ENCODE measurements around the gene NEURL1B.

NEURL1B gene

GRCh38 chr5:172610643-172611042 lies 30.4 kb upstream of the NEURL1B start:
- DNase-seq (ENCODE audit: low read depth in 2 of 2): no peak

GRCh38 chr5:172611913-172612312 lies 29.1 kb upstream of the NEURL1B start:
- DNase-seq (ENCODE audit: low read depth in 2 of 2): no peak

DNA sequence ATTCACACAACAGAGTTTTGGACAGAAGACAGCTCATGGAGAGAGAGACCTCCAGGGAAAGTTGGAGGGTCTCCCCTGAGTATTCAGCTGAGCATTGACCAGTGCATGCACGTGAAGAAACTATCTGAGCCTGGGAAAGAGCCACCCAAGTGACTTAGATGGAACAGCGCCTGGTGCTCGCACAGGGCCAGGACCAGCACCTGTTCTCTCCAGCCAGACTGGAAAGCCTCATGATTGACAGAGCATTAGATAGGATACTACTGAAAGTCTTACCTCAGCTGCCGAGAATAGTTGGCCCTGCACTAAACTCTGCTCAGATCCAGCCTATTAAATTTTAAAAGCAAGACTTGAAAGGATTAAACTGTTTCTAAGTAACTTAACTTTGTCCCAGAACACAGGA lies 28.3 kb upstream of the NEURL1B start:
- no peak for DNase-seq (ENCODE audit: low read depth in 2 of 2)

- DNase-seq (ENCODE audit: low read depth in 2 of 2): no peak
These were observed 24.9 kb upstream of the NEURL1B start for GRCh38 chr5:172616136-172616535.

DNA sequence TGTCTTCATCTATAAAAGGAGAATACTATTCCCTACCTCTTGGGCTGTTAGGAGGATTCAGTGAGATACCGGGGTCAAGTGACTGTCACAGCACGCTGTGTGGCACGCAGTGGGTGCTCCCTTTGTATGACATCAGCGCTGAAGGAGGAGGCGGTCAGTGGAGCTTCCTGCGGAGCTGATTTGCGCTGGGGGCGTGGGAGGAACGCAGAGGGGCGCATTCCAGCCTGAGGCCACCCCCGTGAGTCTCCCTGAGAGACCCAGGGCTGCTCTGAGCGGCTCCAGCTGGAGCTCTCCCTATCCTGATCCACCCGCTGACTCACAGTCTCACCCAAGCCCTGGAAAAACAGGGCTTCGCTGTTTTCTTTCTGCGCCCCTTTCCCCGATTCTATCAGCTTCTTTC lies 24.3 kb upstream of the NEURL1B start:
- DNase-seq (ENCODE audit: low read depth in 2 of 2): no peak

GRCh38 chr5:172617817-172618216 lies 23.2 kb upstream of the NEURL1B start:
- DNase-seq (ENCODE audit: low read depth in 2 of 2): no peak

- no peak for DNase-seq (ENCODE audit: low read depth in 2 of 2)
These were observed 22.3 kb upstream of the NEURL1B start for GRCh38 chr5:172618574-172619365.

DNA sequence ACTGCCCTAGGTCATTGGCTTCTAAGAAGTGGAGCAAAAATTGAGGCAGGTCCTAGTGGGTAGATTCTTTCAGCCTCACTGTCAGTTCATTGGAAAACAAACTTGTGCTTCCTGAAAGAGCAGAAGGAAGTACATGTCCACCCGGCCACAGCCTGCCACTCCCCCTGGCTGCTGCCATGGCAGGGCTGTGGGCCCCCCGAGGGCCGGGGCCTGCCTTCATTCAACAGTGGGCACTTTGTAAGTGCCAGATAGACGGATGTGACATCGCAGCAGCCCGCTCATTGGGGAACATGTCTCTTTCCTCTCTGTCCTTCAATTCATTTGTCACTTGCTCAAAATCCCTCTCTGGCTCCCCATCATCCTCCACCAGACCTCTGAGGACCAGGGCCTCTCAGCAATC lies 20.6 kb upstream of the NEURL1B start:
- DNase-seq (ENCODE audit: low read depth in 2 of 2): no peak

- no peak for DNase-seq (ENCODE audit: low read depth in 2 of 2)
These were observed 18.7 kb upstream of the NEURL1B start for GRCh38 chr5:172622091-172623046.

DNA sequence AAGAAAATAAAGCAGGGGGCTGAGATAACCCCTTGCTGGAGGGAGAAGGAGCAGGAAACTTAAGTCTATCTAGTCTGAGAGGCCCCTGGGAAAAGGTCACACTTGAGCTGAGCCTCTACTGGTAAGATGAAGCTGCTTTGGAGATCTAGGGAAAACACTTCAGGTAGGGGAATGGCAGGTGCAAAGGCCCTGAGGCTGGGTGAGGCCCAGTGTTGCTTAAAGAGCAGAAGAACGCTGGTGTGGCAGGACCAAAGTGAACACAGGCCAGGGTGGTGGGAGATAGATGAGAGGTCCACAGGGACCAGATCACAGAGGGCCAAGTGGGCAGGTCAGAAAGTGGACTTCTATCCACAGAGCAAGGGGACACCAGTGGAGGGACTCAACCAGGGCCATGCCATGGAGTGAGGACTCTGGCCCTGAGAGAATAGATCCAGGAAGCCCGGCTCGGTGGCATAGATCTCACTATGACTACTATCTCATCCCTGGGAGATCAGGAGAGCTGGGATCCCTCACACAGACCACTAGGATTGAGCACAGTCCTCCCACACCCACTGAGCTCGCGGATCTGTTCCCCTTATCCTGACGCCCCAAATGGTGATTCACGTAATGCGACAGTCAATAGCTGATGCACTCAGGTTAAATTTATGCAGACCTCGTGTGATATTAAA lies 17.6 kb upstream of the NEURL1B start:
- DNase-seq (ENCODE audit: low read depth in 2 of 2): no peak

DNA sequence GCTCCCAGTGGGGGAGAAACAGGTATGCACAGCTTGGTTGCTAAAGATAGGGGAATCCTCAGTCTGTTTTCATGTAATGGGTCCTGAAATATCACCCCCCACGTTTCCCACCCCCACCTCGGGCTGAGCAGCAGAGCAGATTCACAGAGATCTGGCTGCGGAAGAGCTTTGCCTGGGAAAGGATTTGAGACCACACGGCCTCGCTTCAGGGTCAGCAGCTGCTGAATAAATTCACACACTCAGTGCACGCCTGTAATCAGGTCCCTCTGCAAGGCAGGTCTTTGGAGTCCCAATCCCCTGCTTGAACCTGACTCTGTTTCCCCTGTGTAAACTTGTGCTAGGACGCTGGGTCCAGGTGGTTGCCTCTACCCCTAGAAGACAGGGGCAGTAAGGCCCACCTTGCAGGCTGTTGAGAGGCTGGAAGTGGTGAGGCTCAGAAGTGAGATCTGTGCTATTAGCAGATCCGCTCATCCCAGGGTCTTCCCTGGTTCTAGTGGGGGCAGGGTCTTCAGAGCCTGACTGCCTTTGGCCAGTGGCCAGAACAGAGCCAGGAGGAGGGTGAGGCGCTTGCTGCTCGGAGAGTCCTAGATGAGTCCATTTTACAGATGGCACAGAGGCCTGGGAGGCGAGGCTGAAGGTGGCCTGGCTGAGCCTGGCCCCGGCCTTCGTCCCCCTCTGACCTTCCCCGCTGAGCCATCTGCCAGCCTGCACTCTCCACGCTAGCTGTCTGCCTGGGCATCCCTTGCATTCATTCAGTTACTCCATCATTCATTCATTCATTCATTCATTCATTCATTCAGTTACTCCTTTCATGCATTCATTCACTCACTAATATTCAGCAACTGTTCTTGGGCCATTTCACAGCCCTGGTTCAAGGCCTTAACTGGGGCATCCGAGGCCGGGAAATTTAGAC lies 16.7 kb upstream of the NEURL1B start:
- DNase-seq (ENCODE audit: low read depth in 2 of 2): no peak

DNA sequence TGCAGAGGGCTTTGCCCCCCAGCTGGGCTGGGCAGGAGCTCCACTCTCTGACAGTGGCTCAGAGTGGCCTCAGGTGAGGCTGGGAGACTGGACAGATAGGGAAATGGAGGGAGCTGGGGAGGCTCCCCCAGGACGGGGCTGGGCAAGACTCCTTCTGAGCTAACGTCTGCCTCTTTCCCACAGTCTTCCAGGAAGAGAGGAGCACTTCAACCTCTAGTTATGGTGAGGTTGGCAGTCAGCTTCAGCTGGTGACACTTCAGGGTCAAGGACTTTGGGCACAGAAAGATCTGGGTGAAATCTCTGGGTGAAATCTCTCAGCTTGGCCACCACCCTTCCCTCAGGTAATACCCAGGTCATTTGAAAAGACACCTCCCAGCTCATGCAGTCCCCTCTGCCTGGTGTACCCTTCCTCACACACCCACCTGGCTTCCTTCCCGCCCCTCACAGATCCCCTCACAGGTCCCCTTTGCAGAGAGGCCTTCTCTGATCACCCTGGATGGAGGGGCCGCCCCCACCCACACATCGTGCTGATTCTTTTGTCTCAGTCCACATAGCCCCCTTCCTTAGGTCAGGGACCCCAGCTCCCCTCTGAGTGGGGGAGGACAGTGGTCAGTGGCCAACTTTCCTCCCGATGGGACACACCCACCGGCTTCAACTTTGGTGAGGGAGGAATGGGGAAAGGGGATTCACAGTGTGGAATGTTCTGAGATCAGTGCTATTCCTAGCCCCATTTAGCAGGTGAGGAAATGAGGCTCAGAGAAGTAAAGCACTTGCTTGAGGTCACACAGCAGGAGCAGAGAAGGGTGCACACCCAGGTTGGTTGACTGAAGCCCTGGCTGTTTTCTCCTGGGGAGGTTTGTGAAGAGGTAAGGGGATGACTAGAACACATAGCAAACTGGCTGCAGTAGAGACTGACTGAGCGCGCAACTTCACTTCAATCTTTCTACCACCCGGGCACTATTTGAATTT lies 15.8 kb upstream of the NEURL1B start:
- no peak for DNase-seq (ENCODE audit: low read depth in 2 of 2)

- no peak for DNase-seq (ENCODE audit: low read depth in 2 of 2)
These were observed 15.0 kb upstream of the NEURL1B start for GRCh38 chr5:172626031-172626581.

- DNase-seq (ENCODE audit: low read depth in 2 of 2): no peak
These were observed 11.0 kb upstream of the NEURL1B start for GRCh38 chr5:172630082-172630481.

DNA sequence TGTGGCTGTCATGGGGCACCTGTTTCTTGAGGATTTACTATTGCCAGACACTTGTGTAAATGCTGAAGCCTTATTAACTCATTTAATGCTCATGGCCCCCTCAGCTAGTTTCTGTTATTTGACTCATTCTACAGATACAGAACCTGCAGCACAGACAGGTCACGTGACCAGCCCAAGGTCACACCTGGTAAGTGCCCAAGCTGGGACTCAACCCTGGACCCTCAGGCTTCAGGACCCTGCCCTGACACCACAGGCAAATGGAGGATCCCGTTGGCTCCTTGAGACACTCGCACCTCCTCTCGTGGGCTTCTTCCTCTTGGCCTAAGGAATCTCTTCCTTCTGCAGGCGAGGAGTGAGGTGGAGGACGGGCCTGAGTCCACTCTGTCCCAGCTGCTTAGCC lies 10.6 kb upstream of the NEURL1B start:
- no peak for DNase-seq (ENCODE audit: low read depth in 2 of 2)

- DNase-seq (ENCODE audit: low read depth in 2 of 2): no peak
These were observed 10.1 kb upstream of the NEURL1B start for GRCh38 chr5:172630986-172631385.

DNA sequence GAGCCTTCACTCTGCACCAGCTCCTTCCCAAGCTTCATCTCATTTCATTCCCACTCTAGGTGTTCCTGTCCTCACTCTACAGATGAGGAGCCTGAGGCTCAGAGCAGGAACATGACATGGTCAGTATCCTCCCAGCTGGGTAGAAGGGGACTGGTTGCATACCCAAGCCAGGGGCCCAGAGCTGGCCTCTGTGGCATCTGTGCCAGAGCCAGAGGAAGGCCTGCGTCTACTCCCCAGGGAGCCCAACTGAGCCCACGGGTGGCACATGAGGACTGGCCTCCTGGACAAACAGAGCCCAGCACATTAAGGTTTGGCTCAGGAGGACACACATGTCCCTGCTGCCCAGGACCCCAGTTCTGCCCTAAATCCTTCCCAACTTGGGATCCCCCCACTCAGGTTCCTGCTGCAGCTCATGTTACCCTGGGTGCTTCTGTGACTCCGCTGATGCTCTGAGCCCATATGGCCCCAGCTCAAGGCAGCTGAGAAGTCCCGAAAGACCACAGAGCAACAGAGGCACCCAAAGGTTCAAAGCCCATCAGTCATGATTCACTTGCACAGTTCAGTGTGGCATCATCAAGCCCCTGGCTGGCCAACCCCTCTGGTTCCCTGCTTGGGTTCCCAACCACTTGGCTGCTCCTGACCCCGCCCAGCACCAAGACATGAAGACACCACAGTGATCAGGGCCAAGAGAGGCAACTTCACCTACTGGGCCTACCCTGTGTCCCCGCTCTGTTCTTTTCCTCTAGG lies 8.5 kb upstream of the NEURL1B start:
- DNase-seq (ENCODE audit: low read depth in 2 of 2): no peak

DNA sequence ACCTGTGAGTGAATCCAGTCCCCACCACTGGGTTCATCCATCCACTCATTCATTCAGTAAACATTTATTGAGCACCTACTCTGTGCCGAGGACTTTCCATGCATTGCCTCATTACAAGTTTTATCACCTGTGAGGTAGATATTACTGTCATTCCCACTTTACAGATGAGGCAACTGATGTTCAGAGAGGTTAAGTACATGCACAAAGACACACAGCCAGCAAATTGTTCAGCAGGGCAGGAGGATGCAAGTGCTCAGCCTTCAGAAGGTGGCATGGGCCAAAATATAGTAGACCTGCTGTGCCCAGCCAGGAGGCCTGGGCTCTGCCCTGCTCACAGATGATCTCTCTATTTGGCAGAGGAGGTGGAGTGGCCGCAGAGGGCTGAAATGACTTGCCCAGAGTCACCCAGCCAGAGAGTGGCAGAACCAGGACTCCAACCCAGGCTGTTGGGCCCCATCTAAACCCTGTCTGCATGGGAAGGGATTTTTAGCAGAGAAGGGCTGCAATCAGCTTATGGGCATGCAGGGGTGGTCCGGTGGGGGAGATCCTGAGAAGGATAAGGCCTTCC lies 7.6 kb upstream of the NEURL1B start:
- no peak for DNase-seq (ENCODE audit: low read depth in 2 of 2)

Measured in activated CD4-positive, alpha-beta T cell treated with anti-CD3 and anti-CD28 coated beads for 24 hours (primary cell).